Renal cortical epithelial cell (primary cell): ENCODE measurements around the gene PRPF31. TPM values are rescaled to one million over a fixed set of nuclear protein-coding genes. Genes with fewer than 3 reads are reported as not detected.
"Not testable (repeated sequence)": the region's sequence is repeated elsewhere in the genome, so short reads cannot be mapped to it uniquely, and the experiment has no call there.

Experiments
- DNase-seq: peaks from one replicate; pipeline ENCODE4 v3.0.0-alpha.2; 2011; ENCODE audit warnings: low read depth
- total RNA-seq: library from RNA; depleted of rRNA; stranded (reverse); fragments of >200 nt; gene quantifications from 2 replicates; pipeline ENCODE4 v1.2.3, GENCODE V29; 2014

The PRPF31 gene
- total RNA-seq, 1 donor from 2014 or later, result 90.6 TPM

DNA sequence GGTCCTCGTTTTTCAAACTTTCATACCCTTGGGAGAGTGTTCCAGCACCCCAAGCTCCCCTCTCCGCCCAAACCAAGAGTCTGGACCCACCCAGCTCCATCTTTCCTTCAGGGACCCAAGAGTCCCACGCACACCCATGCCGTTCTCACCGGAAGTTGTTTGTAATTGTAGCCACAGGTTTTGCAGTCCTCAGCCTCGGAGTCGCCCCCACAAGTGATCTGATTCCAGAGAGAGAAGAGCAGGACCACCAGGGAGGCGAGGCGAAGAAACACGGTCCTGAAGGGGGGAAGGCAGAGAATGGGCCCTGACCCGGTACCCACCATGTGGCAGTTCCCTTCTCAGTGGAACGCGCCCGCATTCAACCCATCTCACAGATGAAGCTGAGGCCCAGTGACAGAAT, 47.3 kb downstream of the PRPF31 start:
- DNase-seq, result no peak

DNA sequence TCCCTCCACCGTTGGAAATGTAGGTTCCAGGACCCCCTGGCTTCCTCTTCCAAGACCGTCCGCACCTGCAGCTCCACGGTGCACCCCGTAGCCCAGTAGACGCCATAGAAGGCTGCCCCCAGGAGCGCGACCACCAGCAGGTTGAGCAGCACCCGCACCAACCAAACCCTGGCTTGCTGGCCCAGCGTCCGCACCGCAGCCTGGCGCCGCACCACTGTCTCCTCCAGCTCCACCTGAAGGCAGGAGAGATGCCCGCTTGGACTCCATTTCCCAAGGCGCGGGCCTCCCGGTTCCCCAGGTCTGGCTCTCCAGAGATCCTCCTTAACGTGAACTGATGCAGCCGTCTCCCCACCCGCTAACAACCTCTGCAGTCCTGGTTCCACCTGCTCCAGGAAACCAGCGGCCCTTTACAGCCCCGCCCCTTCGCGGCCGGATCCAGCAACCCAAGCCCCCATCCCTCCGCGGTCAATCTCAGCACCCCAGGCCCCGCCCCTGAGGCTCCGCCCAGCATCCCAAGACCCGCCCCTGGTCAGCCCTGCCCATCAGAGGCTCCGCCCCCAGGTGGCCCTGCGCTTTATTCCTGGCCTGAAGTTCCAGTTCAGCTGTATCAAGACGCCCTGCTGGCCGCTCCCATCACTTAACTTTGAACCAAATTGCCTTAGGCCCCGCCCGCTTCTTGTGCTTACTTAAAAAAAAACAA, 49.0 kb downstream of the PRPF31 start:
- DNase-seq, result no peak

DNA sequence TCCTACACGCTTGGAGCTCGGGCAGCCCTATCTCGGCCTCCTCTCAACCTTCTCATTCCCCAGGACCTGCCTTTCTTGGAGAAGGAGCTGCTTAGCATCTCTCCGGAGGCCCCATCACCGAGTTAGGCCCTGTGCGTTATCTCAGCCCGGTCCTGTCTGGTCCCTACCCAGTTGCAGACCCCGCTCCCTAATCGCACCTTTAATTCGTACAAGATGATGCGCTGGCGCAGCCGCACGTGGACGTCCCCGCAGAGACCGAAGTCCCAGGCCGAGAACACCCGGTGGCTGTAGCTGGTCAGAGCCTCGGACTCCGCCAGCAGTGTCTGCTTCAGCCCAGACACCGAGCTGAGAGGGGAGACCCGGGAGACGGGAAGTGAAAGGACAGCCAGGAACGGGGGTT, 49.7 kb downstream of the PRPF31 start:
- DNase-seq, result no peak

DNA sequence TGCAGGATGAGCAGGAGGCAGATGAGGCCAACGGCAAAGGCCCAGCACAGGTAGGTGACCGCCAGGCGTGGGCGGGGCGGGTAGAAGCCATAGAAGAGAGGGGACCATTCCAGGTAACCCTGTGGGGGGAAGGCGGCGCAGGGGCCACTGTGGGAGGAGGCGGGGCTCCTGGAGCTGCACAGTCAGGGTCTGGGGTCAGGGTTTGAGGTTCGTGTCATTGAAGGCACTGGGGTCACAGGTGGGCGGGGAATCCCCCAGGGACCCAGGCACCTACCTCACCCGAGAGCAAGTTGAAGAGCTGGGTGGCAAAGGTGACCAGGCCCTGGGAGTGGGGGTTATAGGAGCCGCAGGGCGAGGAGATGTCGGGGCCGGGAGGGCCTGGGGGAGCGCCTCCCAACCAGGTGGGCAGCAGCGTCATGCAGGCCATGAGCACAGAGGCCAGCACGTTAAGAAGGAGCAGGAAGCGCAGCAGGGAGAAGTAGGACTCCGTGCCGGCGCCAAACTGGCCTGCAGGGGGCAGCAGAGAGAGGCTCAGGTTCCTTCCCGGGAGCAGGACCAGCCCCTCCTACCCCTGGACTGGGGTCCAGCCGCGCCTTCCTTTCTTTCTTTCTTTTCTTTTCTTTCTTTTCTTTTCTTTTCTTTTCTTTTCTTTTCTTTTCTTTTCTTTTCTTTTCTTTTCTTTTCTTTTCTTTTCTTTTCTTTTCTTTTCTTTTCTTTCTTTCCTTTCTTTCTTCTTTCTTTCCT, 52.8 kb downstream of the PRPF31 start:
- peak; percentile 51 for DNase-seq

DNA sequence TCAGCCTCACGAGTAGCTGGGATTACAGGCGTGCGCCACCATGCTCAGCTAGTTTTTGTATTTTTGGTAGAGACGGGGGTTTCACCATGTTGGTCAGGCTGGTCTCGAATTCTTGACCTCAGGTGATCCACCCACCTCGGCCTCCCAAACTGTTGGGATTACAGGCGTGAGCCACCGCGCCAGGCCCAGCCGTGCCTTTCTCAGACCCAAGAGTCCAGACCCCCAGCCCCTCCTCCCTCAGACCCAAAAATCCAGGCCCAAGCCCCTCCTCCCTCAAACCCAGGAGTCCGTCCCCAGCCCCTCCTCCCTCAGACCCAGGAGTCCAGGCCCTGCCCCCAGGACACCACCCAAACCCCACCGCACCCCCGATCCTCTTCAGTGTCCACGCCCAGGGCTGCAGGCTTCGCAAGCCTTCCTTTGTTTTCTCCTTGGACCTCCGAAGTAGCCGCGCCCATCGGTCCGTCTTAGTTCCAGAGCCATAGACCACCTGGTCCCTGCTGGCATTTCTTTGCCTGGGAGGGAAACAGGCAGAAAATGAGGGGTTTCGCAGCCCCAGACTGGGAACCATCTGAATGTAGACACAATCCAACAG, 53.7 kb downstream of the PRPF31 start:
- no peak for DNase-seq

DNA sequence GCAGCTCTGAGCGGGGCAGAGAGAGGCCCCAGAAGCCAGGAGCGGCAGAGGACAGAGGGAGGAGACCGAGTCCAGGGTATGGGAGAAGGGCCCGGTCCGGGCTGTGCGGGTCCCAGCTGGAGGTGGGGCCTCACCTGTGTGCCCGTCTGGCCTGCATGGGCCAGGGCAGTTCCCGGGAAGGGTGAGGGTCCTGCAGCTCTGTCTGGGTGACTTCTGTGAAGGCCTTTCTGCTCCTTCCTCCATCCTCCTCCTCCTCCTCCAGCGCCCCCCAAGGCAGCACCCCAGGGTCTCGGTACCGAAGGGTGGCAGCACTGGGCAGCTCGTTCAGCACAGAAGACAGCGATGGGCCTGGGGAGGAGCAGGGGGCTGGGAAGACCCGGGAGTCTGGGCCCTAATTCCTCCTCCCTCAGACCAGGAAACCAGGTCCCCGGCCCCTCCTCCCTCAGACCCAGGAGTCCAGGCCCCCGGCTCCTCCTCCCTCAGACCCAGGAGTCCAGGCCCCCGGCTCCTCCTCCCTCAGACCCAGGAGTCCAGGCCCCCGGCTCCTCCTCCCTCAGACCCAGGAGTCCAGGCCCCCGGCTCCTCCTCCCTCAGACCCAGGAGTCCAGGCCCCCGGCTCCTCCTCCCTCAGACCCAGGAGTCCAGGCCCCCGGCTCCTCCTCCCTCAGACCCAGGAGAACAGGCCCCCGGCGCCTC, 56.3 kb downstream of the PRPF31 start:
- not testable (repeated sequence) for DNase-seq

DNA sequence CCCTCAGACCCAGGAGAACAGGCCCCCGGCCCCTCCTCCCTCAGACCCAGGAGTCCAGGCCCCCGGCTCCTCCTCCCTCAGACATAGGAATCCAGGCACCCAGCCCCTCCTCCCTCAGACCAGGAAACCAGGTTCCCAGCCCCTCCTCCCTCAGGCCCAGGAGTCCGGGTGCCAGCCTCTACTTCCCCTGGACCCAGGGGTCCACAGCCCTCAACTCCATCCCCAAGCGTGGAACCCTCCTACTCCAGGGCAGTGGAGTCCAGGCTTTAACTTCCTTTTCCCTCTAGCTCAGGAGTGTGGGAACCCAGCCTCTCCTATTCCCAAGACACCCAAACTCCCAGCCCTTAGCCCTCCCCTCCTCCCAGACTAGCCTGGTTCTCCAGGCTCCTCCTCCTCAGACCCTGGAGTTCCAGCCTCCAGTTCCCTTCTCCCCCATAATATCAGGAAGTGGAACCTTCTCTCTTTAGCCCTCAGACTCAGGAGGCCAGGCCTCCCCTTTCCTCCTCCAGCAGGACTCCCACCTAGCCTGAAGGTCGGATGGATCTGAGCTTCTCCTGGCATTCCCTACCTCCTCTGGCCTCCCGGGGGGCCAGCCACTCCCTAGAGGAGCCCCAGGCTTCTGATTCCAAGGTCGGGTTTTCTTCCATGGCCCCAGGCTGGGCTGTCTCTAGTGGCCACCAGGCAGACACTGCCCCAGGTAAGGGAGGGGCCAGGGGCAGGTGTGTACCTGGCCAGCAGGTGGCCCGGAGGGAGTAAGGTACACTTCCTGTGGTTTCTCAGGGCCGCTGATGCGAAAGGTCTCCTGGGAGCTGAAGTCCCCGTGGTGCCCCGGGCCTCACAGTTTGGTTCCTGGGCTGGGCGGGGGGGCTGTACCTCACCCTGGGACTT, 57.2 kb downstream of the PRPF31 start, which contains the start of gene TMC4:
Gene TMC4, minus strand, starts transcription at position 690 of the 888 bp plus-strand sequence. Its CDS starts 43 bp downstream, at position 647.
- no peak for DNase-seq

DNA sequence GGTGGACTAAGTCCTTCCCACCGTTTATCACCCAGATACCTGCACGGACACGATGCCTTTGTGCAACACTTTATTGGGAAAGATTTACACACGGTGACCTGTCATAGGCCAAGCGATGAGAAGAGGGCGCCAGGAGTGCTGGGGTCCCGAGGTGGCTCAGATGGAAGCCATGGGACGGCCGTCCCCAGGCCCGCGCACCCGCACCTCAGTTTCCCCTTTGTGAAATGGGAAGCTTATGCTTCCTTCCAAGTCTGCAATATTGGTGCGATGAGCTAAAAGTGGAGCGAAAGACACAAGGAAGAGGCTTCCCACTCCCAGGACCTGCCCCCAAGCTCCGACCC, 57.8 kb downstream of the PRPF31 start:
- DNase-seq, result no peak

DNA sequence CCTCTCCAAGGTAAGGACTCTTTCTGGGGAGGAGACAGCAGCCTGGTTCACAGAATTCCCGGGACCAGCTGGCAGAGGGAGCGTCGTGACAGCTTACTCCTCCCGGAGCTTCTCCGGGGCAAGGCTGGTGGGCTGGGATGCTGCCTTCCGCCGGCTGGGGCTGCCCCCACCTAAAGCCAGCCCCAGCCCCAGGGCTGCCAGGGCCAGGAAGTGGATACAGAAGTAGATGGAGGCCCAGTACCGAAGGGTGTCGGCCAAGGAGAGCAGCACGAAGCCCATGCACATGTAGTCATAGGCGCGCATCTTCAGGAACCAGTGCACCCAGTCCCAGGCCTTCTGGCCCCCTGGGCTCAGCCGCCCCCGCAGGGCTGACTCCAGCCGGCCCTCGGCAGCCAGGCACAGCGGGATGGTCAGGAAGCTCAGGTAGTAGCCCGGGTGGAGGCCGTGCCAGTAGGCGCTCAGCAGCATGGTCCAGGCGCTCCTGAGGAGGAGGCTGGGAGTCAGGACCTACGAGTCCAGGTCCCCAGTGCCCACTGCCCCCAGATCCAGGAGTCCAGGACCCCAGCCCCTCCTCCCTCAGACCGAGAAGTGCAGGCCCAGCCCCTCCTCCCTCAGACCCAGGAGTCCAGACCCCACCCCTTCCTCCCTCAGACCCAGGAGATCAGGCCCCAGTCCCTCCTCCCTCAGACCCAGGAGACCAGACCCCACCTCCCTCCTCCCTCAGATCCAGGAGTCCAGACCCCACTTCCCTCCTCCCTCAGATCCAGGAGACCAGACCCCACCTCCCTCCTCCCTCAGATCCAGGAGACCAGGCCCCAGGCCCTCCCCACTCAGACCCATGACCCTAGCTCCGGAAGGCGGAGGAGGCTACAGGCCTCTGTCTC, 58.6 kb downstream of the PRPF31 start:
- no peak for DNase-seq

DNA sequence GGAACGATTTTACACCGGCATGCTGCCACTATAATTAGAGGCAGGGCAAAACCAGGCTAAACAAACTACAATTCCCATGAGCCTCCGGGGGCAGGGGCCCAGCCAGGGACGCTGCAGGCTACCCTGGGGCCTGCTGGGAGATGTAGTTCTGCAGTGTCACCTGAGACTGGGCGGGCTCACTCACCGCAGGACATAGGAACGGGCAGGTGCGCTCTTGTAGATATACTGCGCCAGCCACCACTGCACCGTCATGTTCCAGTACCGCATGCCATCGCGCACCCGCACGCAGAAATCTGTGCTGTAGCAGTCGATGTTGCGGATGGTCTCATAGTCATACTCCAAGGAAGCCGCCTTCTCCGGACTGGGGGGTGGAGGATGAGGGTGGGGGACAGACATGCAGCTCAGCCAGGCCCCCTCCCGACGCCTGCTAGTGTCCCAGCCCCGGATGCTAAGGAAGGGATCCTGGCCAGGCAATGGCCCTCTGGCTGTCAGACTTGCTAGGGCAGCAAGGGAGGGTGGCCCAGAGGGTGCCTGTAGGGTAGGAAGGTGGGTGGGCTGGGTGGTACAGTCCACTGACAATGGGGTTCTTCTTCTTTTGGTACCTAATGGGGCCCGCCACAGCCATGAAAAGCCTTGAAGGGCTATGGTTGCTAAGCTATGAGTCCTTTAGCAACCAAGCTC, 63.2 kb downstream of the PRPF31 start:
- DNase-seq, result no peak

DNA sequence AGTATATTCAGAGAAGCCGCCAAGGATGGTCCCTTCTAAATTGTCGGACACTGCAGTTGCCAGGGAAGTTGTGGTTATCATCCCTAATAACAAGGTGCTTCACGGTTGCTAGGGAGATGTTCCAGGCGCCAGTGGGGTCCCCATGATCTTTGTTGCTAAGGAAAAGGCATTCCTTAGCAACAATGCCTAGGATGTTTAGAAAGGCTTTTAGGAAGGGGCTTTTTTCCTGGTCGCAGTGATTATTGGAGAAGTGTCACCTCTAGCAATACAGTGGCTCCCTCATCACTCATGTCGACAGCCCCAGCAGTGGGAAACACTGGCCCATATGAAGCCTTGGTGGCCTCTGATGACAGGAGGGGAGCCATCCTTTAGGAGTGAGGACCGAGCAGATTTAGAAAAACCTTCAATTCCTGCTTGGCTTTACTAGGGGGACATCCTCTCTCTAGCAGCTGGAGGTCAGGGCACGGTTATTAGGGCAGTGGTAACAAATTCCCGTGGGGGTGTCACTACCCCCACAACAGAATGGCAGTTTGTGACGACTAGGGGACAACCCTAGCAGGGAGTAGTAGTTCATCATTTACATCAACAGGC, 63.8 kb downstream of the PRPF31 start:
- no peak for DNase-seq

DNA sequence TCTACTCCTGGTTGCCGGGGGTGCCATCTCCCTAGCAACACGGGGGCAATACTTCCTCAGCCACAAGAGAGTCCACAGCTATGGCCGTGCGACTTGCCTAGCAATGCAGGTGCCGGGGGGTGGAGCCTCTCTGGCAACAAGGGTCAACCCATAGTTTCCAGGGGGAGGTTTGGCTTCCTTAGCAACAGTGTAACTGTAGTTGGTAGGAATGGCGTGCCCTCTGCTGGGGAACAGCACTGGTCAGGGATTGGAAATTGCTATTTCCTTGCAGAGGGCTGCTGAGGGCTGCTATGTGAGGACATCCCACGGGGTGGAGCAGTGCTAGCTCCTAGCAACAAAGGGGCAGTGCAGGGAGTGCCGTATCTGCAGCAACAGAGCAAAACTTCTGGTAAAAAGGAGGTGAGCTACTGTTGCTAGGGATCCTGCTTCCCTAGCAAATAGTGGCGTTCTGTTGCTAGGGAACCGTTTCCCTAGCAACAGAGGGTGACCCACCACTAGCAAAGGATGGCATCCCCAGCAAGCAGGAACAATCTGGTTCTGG, 64.4 kb downstream of the PRPF31 start:
- peak; percentile 76 for DNase-seq

DNA sequence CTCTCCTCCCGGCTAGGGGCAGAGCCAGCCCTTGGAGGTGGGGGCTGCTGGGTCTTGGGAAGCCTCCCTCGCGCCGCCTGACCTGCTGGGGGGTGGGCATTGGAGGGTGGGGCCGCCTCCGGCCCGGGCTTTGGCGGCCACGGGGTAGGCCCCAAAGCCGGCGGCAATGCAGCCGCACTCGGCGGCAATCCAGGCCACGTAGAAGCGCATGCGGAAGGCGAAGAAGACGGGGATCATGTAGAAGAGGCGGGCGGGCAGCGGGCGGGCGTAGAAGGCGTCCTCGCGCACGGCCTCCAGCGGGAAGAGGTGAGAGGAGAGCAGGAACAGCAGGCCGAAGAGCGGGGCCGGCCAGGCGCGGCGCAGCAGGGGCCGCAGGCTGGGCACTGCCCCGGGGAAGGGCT, 65.1 kb downstream of the PRPF31 start:
- DNase-seq, result no peak

Other genes with a start within 250 kb of the PRPF31 start
- 10.1 and 26.4 TPM in 2 replicates for gene MYADM, start 247.9 kb upstream of the PRPF31 start, total RNA-seq
- gene PRKCG, start 233.6 kb upstream of the PRPF31 start, total RNA-seq, result 0.15 and 1.7 TPM in 2 replicates
- gene CACNG7, start 206.5 kb upstream of the PRPF31 start, total RNA-seq, result not detected in 2 replicates
- gene CACNG8, start 152.8 kb upstream of the PRPF31 start, total RNA-seq, result 0.05 and 0.17 TPM in 2 replicates
- gene CACNG6, start 124.1 kb upstream of the PRPF31 start, total RNA-seq, result 0.17 and 0.55 TPM in 2 replicates
- not detected in 2 replicates for gene VSTM1, start 51.9 kb upstream of the PRPF31 start, total RNA-seq
- gene TARM1, start 34.4 kb upstream of the PRPF31 start, total RNA-seq, result not detected in 2 replicates
- 1.1 TPM in 1 of 2 replicates, not detected in the other for gene OSCAR, start 15.0 kb upstream of the PRPF31 start, total RNA-seq
- gene NDUFA3, start 12.9 kb upstream of the PRPF31 start, total RNA-seq, result 4.3 and 8.0 TPM in 2 replicates
- gene TFPT, start 97 bp upstream of the PRPF31 start, total RNA-seq, result 13.8 and 23.1 TPM in 2 replicates
- 8.5 and 50.0 TPM in 2 replicates for gene CNOT3, start 22.0 kb downstream of the PRPF31 start, total RNA-seq
- gene LENG1, start 44.0 kb downstream of the PRPF31 start, total RNA-seq, result 4.0 and 7.3 TPM in 2 replicates
- gene TMC4, start 57.4 kb downstream of the PRPF31 start, total RNA-seq, result 1.8 and 21.9 TPM in 2 replicates
- 32.6 and 132 TPM in 2 replicates for gene MBOAT7, start 73.8 kb downstream of the PRPF31 start, total RNA-seq
- gene TSEN34, start 75.6 kb downstream of the PRPF31 start, total RNA-seq, result 82.5 and 151 TPM in 2 replicates
- gene RPS9, start 85.1 kb downstream of the PRPF31 start, total RNA-seq, result 1,053 and 1,700 TPM in 2 replicates
- gene LILRB3, start 107.3 kb downstream of the PRPF31 start, total RNA-seq, result not detected in 2 replicates
- gene LILRA6, start 127.0 kb downstream of the PRPF31 start, total RNA-seq, result not detected in 2 replicates
- gene LILRB5, start 141.5 kb downstream of the PRPF31 start, total RNA-seq, result not detected in 2 replicates
- gene LILRB2, start 165.4 kb downstream of the PRPF31 start, total RNA-seq, result not detected in 2 replicates
- gene LILRA5, start 197.4 kb downstream of the PRPF31 start, total RNA-seq, result not detected in 2 replicates
- gene LILRA4, start 223.4 kb downstream of the PRPF31 start, total RNA-seq, result not detected in 2 replicates
- gene LAIR1, start 249.2 kb downstream of the PRPF31 start, total RNA-seq, result not detected in 2 replicates